Measurements from ENCODE around the gene COL20A1.
A peak's percentile ranks its signal among the peaks of the same experiment; 100 is the strongest.

The COL20A1 gene

GRCh38 chr20:63290677-63291472 lies 2.1 kb upstream of the COL20A1 start (continued):
- TF ChIP-seq CTCF (tag by site-specific recombination; IDR thresholded peaks at IDR 0.05) (peak; percentile 77), ZNF2 (tag by site-specific recombination; IDR thresholded peaks at IDR 0.05) (peak; percentile 41; the same call in 1 of the 2 replicates), ZFP37 (tag by site-specific recombination; IDR thresholded peaks at IDR 0.05) (0 out of 2 replicates have a peak, but pooled peaks have one; percentile 25), ZEB2 (tag by site-specific recombination; IDR thresholded peaks at IDR 0.05) (peak; percentile 31; the same call in 1 of the 2 replicates), GLIS1 (tag by site-specific recombination; IDR thresholded peaks at IDR 0.05) (peak; percentile 78), HIC1 (tag by site-specific recombination; IDR thresholded peaks at IDR 0.05) (peak; percentile 99), ZNF16 (tag by site-specific recombination; IDR thresholded peaks at IDR 0.05; ENCODE audit: low read depth) (no peak), ZNF692 (tag by site-specific recombination; IDR thresholded peaks at IDR 0.05) (peak; percentile 43; the same call in 1 of the 2 replicates), ZNF280D (tag by site-specific recombination; IDR thresholded peaks at IDR 0.05) (no peak), ZBTB48 (tag by site-specific recombination; IDR thresholded peaks at IDR 0.05) (peak; percentile 62), ZXDB (tag by site-specific recombination; IDR thresholded peaks at IDR 0.05) (peak; percentile 39; the same call in 1 of the 2 replicates), ZBTB10 (tag by site-specific recombination; IDR thresholded peaks at IDR 0.05) (peak; percentile 74; the same call in 1 of the 2 replicates), GLIS2 (tag by site-specific recombination; IDR thresholded peaks at IDR 0.05) (peak; percentile 25; the same call in 1 of the 2 replicates), ZNF394 (tag by site-specific recombination; IDR thresholded peaks at IDR 0.05; ENCODE audit: borderline replicate concordance) (peak; percentile 24; the same call in 1 of the 2 replicates), ZBTB1 (tag by site-specific recombination; IDR thresholded peaks at IDR 0.05) (no peak), PRDM10 (tag by site-specific recombination; IDR thresholded peaks at IDR 0.05) (peak; percentile 99), ZNF132 (tag by site-specific recombination; IDR thresholded peaks at IDR 0.05; ENCODE audit: borderline replicate concordance) (no peak), OSR2 (tag by site-specific recombination; IDR thresholded peaks at IDR 0.05) (no peak), ZNF792 (tag by site-specific recombination; IDR thresholded peaks at IDR 0.05) (no peak), ZNF658 (tag by site-specific recombination; IDR thresholded peaks at IDR 0.05) (no peak), SCRT2 (tag by site-specific recombination; IDR thresholded peaks at IDR 0.05) (0 out of 2 replicates have a peak, but pooled peaks have one; percentile 15), ZNF561 (tag by site-specific recombination; IDR thresholded peaks at IDR 0.05; ENCODE audit: borderline replicate concordance) (peak; percentile 84; the same call in 1 of the 2 replicates)

All from HEK293 (cell line).